ENCODE measurements around the gene PDZK1IP1. TPM values are rescaled to one million over a fixed set of nuclear protein-coding genes. Genes with fewer than 3 reads are reported as not detected.
A peak's percentile ranks its signal among the peaks of the same experiment; 100 is the strongest.

The PDZK1IP1 gene
- total RNA-seq, 4 donors from 2014 or later = 0.78 to 13.0 TPM; not detected in 2

GRCh38 chr1:47232187-47232874 is 42.5 kb upstream of the PDZK1IP1 start, which contains the start of gene TAL1:
Gene TAL1, minus strand, starts transcription at chr1:47232225. Its CDS starts 6,337 bp downstream, at chr1:47225888.
- peaks cover 77% of the 10 kb centered on the region for H3K27me3 ChIP-seq
- WGBS, 2 donors (ENCODE audit: low coverage in 1 of 2) = 0 to 38% methylated on average over 2 to 4 of the region's 51 CpGs

GRCh38 chr1:47231301-47232186 is 41.7 kb upstream of the PDZK1IP1 start:
- no peak for ATAC-seq
- H3K36me3 ChIP-seq = no peaks in the 10 kb centered on the region
- H3K4me1 ChIP-seq = peaks cover 0 to 53% (median 13%) of the 10 kb centered on the region in 3 donors
- peaks cover 85% of the 10 kb centered on the region for H3K27me3 ChIP-seq
- no peak for TF ChIP-seq EP300 (IDR thresholded peaks at IDR 0.05)
- no peak for TF ChIP-seq CTCF (IDR thresholded peaks at IDR 0.05)
- TF ChIP-seq POLR2AphosphoS5 (IDR thresholded peaks at IDR 0.05) = peak; percentile 90
- TF ChIP-seq POLR2A (IDR thresholded peaks at IDR 0.05) = peak in 1 of 2 donors; percentile 26
- WGBS, 2 donors (ENCODE audit: low coverage in 1 of 2) = 6% methylated on average over 17 to 24 of the region's 62 CpGs
- H3K9me3 ChIP-seq = no peaks in the 10 kb centered on the region
- H3K27ac ChIP-seq = peak overlapping the region in 3 of 4 donors; percentile 64 to 77 (median 73)
- peak overlapping the region; percentile 8 to 49 for H3K4me3 ChIP-seq

More at GRCh38 chr1:47232187-47232874, 42.5 kb upstream of the PDZK1IP1 start, which contains the start of gene TAL1:
- Histone ChIP-seq H3K9me3 (no peaks in the 10 kb centered on the region), H3K4me3 (peak within 1 kb of the TSS; percentile 8 to 49), H3K27ac (peak within 1 kb of the TSS in 3 of 4 donors; percentile 64 to 77 (median 73)), H3K4me1 (peaks cover 0 to 45% (median 13%) of the 10 kb centered on the region in 3 donors), H3K36me3 (no peaks in the 10 kb centered on the region)
- peak; percentile 49 for ATAC-seq
- no peak for TF ChIP-seq EP300 (IDR thresholded peaks at IDR 0.05)
- TF ChIP-seq CTCF (IDR thresholded peaks at IDR 0.05) = no peak
- no peak for TF ChIP-seq POLR2AphosphoS5 (IDR thresholded peaks at IDR 0.05)
- TF ChIP-seq POLR2A (IDR thresholded peaks at IDR 0.05) = no peak

GRCh38 chr1:47230692-47231300 is 41.0 kb upstream of the PDZK1IP1 start:
- 10 to 20% methylated on average over 1 to 5 of the region's 44 CpGs for WGBS, 2 donors (ENCODE audit: low coverage in 1 of 2)
- H3K36me3 ChIP-seq = no peaks in the 10 kb centered on the region
- no peaks in the 10 kb centered on the region for H3K9me3 ChIP-seq
- H3K27ac ChIP-seq = peak overlapping the region in 3 of 4 donors; percentile 64 to 77 (median 73)
- H3K27me3 ChIP-seq = peaks cover 93% of the 10 kb centered on the region
- H3K4me1 ChIP-seq = peaks cover 0 to 59% (median 19%) of the 10 kb centered on the region in 3 donors
- TF ChIP-seq POLR2AphosphoS5 (IDR thresholded peaks at IDR 0.05) = peak; percentile 12
- no peak for TF ChIP-seq POLR2A (IDR thresholded peaks at IDR 0.05)
- TF ChIP-seq CTCF (IDR thresholded peaks at IDR 0.05) = no peak
- no peak for ATAC-seq
- peak overlapping the region; percentile 8 to 49 for H3K4me3 ChIP-seq

GRCh38 chr1:47229886-47230691 is 40.3 kb upstream of the PDZK1IP1 start:
- peaks cover 100% of the 10 kb centered on the region for H3K27me3 ChIP-seq
- peak overlapping the region in 3 of 4 donors; percentile 64 to 77 (median 73) for H3K27ac ChIP-seq
- no peak for ATAC-seq
- no peak for TF ChIP-seq POLR2A (IDR thresholded peaks at IDR 0.05)
- TF ChIP-seq EP300 (IDR thresholded peaks at IDR 0.05) = no peak
- TF ChIP-seq CTCF (IDR thresholded peaks at IDR 0.05) = no peak
- WGBS, 2 donors (ENCODE audit: low coverage in 1 of 2) = 13 to 15% methylated on average over 18 to 21 of the region's 23 CpGs
- H3K4me1 ChIP-seq = peaks cover 0 to 59% (median 26%) of the 10 kb centered on the region in 3 donors
- no peaks in the 10 kb centered on the region for H3K9me3 ChIP-seq
- H3K36me3 ChIP-seq = no peaks in the 10 kb centered on the region
- H3K4me3 ChIP-seq = peak overlapping the region; percentile 8 to 49

Measured in gastroesophageal sphincter (tissue), 4 donors.